GF-D8 (cell line): ENCODE results near the gene MGAT4A.

Source experiments
- DNase-seq: peaks from one replicate; lab custom pipeline; 2025; lab: John Stamatoyannopoulos, UW

The MGAT4A gene

DNA sequence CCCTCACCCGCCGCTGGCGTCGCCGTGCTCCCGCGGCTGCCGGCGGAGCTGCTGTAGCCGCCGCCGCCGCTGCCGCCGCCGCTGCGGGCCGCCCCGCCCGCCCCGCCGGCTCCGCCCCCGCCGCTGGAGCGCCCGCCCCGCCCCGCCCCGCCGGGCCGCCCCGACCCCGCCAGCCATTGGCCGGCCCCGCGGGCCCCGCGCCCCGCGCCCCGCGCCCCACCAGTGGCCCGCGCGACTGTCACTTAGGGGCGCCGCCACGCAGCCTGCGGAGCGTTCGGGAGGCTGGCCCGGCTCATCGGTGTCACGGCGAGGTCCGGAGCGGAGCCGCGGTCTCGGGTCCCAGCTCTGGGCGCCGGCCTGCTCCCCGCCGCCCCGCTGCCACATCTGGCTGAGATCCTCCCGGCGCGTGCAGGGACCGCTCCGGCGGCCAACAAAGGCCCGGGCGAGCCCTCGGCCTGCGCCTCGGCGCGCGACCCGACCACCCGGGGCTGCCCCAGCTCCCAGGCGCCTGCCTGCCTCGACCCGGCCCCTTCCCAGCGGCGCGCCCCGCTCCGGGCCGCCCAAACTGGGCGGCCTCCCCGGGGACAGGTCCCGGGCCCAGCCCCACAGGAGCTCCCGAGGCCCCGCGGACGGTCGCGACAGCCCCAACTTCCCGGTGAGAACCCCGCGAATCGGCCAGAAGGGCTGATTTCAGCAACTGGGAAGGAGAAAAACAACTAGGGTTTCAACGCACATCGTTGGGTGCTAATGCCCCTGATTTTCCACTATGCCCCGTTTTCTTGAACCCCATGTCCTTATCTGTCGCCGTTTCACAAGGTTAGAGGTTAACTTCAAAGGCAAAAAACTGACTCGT, at the start of gene MGAT4A:
Gene MGAT4A (minus strand): TSS at position 92 of the 853 bp plus-strand sequence. CDS start 4,800 bp downstream, outside the sequence.
- DNase-seq: no peak

GRCh38 chr2:98778741-98779483, 48.0 kb upstream of the MGAT4A start:
- no peak for DNase-seq

GRCh38 chr2:98778151-98778550, 47.2 kb upstream of the MGAT4A start:
- DNase-seq: no peak

DNA sequence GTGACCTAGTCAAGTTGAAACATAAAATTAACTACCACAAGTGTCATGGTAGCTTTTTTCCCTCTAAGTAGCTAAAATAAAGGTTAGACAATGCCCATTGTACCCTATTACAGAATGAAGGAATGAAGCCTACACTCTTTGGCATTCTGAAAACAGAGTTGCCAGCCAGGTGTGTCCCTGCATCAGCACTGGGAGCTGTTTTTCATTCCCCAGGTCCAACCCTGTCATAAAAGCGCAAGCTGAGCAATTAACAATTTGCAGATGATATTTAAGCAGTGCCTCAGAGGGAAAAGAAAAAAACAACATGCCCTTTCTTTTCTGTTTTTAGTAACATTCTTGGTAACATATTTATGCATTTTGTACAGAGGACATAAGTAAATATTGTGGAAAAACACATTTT, 46.8 kb upstream of the MGAT4A start:
- no peak for DNase-seq

GRCh38 chr2:98777076-98777475, 46.1 kb upstream of the MGAT4A start:
- DNase-seq: no peak

GRCh38 chr2:98776136-98776535, 45.2 kb upstream of the MGAT4A start:
- DNase-seq: no peak

- DNase-seq: no peak
Observed at GRCh38 chr2:98775146-98775986, 44.4 kb upstream of the MGAT4A start.

DNA sequence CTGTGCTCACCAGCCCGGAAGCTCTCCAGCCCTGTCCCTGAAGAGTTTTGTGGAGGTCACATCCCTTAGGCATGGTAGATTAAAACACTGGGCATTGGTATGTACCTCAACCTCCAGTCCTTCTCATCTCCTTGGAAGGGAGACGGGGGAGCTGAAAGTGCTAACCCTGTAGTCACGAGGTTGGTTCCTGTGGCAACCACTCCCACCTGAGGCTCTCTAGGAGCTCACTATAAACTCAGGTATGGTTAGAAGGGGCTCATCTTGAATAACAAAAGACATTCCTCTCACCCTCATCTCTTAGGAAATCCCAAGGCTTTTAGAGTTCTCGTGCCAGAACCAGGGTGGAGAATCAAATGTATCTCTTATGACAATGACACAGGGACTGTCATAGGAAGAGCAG, 43.0 kb upstream of the MGAT4A start:
- DNase-seq: no peak

DNA sequence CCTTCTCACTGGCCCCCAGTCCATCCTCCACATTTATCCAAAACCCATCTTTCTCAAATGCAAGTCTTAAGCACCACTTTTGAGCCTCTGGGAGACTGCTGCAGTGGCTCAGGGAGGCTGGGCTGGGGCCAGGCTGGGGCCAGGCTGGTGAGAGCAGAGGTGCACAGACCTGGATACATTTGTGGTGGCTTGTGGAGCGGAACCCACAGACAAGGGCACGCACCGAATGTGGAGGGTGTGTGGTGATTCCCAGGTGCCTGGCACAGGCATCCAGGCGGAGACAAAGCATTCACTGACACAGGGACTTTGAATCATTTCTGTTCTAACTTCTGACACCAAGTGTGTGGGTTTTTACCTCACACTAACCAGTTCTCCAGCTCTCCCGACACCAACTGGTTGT, 42.2 kb upstream of the MGAT4A start:
- DNase-seq: no peak

DNA sequence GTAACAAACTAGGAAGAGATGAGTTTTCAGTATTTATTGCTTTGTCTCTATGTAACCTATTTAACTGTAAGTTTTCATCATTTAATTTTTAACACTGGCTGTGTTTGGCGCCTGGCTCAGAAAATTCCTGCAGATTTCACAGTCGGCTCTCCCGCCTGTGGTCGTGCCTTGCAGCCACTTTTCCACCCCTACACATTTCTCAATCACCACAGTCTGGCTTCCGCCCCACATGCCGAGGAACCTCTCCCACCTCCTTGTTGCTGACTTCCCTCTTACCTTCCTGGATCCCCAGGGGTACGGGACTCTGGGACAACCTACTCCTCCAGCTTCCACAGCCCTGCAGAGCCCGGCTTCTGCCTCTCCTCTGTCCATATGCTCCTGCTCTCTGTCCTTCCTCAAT, 41.6 kb upstream of the MGAT4A start:
- DNase-seq: no peak

DNA sequence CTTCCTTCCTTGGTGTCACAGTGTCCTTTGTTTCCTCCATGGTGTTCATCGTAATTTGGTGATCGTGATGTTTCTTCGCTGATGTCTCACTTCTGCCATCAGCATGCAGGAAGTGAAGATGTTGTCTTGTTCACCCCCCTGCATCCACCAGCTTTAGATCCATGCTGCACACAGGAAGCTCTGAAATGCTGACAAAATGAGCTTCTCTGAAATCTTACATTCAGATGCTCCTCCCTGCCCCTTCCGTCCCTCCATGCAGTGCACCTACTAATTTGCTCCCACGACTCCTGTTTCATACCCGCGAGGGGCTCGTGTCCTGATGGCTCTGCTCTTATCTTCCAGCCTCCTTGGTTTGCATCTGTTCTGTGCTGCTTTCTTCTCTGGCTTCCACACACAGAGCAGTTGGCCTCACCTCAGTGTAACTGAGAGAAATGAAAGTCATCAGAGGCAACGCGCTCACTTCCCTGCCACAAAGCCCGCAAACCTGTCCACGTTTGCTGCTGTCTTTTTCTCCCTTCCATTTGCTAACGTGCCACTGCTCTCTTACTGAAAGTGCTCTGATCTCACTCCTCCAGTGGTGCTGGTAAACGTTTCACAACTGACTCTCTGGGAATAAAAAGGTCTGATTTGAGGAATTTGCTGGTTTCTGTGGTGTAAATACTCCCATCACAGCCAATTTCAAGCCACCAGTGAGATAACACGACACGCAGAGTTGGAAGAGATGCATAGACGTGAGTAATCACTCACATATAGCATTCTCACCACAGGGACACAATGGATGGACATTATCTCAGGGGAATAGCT, 41.0 kb upstream of the MGAT4A start:
- no peak for DNase-seq

DNA sequence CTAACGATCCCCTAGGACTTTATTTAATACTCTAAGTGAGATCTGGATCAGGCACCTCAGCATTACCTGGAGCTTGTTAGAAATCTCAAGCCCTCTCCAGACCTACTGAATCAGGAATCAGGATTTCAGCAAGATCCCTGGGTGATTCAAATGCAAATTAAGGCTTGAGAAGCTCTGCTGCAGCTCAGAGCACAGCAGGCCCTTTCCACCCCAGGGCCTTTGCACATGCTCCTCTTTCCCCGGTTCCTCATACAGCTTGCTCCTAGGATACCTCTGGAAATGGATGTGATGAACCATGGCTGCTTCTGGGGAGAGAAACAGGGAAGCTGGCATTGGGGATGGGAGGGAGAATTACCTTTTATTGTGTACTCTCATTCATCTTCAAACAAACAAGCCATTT, 40.3 kb upstream of the MGAT4A start:
- DNase-seq: no peak

GRCh38 chr2:98769784-98770183, 38.9 kb upstream of the MGAT4A start:
- no peak for DNase-seq

DNA sequence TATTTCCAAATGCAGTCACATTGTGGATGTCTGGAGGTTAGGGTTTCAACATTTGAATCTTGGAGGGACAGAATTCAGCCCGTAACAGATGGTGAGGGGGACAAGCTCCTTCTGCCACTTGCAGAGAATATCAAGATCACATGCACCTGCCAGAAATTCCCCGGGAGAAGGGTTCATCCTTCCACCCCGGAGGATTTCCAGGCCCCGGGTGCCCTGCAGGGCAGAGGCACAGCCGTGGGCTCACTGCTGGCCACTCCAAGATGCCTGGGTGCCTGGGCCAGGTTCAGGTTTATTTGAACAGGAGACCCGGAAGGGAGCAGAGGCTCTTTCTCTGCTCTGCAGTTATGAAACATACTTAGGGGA, 38.2 kb upstream of the MGAT4A start:
- DNase-seq: no peak

DNA sequence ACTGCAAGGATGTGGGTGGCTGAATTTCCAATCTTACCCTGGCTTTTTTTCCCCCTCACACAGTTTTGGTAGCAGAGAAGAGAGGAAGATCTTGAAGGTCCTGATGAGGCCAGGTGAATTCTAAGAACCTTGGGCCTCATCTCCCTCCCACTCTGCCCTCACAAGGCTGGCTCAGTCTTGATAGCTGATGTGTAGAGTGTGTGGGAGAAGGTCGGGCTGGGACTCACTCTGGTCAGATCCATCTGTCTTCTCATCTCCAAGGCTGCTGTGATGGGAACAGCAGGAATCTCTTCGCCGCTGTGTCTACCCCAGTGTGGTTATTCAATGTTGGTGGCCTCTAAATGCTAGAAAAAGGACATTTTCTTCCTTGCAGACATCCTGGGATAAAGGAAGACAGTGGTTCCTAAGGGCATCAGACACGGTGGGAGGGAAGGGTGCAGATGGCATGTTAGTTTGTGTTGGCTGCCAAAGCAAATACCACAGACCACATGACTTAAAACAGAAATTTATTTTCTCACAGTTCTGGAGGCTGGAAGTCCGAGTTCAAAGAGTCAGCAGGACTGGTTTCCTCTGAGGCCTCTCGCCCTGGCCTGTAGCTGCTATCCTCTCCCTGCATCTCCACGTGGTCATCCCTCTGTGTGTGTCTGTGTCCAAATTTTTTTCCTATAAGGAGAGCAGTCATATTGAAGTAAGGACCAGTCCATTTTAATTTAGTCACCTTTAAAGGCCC, 37.6 kb upstream of the MGAT4A start:
- no peak for DNase-seq

GRCh38 chr2:98764499-98764898, 33.6 kb upstream of the MGAT4A start:
- peak; percentile 92 for DNase-seq

GRCh38 chr2:98763209-98763951, 32.4 kb upstream of the MGAT4A start:
- no peak for DNase-seq

- DNase-seq: no peak
Observed at GRCh38 chr2:98761909-98762308, 31.0 kb upstream of the MGAT4A start.

- DNase-seq: no peak
Observed at GRCh38 chr2:98761267-98761781, 30.4 kb upstream of the MGAT4A start.
